T-helper 1 cell treated with Interleukin-12 subunit alpha and Interleukin-12 subunit beta and Interleukin-4 antibody, amounts not matched to agents 30 ng/mL and 1 ng/mL, for 36 hours (primary cell): ENCODE data around the gene MYO3B. TPM values are rescaled to one million over a fixed set of nuclear protein-coding genes. Genes with fewer than 3 reads are reported as not detected.
"Not testable (repeated sequence)": the region's sequence is repeated elsewhere in the genome, so short reads cannot be mapped to it uniquely, and the experiment has no call there.

Experiments used
- intact Hi-C: fragments of 100-400 bp; cut with micrococcal nuclease; formaldehyde crosslinking; loops from one replicate; pipeline ENCODE4 v1.15.1; 2024
- total RNA-seq: library from RNA; stranded (reverse); gene quantifications from 2 replicates; pipeline ENCODE4 v1.2.3, GENCODE V29; 2022

Gene MYO3B
- total RNA-seq, 1 donor from 2014 or later = 0.78 TPM

- intact Hi-C loops = no loop called here
These were observed 82.2 kb downstream of the MYO3B start for GRCh38 chr2:170260188-170260587.

- intact Hi-C loops = no loop called here
These were observed 83.6 kb downstream of the MYO3B start for GRCh38 chr2:170261566-170261965.

- intact Hi-C loops = no loop called here
These were observed 84.4 kb downstream of the MYO3B start for GRCh38 chr2:170262343-170262742.

GRCh38 chr2:170262806-170263205, 84.9 kb downstream of the MYO3B start:
- intact Hi-C loops = no loop called here

- intact Hi-C loops = not testable (repeated sequence)
These were observed 86.0 kb downstream of the MYO3B start for GRCh38 chr2:170263728-170264521.

- intact Hi-C loops = no loop called here
These were observed 86.5 kb downstream of the MYO3B start for GRCh38 chr2:170264522-170264860.

- intact Hi-C loops = no loop called here
These were observed 86.9 kb downstream of the MYO3B start for GRCh38 chr2:170264865-170265264.

GRCh38 chr2:170265321-170265720, 87.4 kb downstream of the MYO3B start:
- intact Hi-C loops = no loop called here

- intact Hi-C loops = no loop called here
These were observed 88.4 kb downstream of the MYO3B start for GRCh38 chr2:170266358-170266757.

GRCh38 chr2:170267071-170267470, 89.1 kb downstream of the MYO3B start:
- intact Hi-C loops = no loop called here

- intact Hi-C loops = no loop called here
These were observed 92.4 kb downstream of the MYO3B start for GRCh38 chr2:170270278-170270864.

GRCh38 chr2:170271340-170271739, 93.4 kb downstream of the MYO3B start:
- intact Hi-C loops = no loop called here

- intact Hi-C loops = no loop called here
These were observed 98.1 kb downstream of the MYO3B start for GRCh38 chr2:170276056-170276455.

- intact Hi-C loops = no loop called here
These were observed 99.1 kb downstream of the MYO3B start for GRCh38 chr2:170276925-170277629.

GRCh38 chr2:170277951-170278350, 100.0 kb downstream of the MYO3B start:
- intact Hi-C loops = no loop called here

GRCh38 chr2:170279615-170280014, 101.7 kb downstream of the MYO3B start:
- intact Hi-C loops = not testable (repeated sequence)

GRCh38 chr2:170282851-170283250, 104.9 kb downstream of the MYO3B start:
- intact Hi-C loops = no loop called here

- intact Hi-C loops = no loop called here
These were observed 106.3 kb downstream of the MYO3B start for GRCh38 chr2:170284205-170284604.

GRCh38 chr2:170288859-170289258, 110.9 kb downstream of the MYO3B start:
- intact Hi-C loops = no loop called here

GRCh38 chr2:170291474-170291873, 113.5 kb downstream of the MYO3B start:
- intact Hi-C loops = no loop called here

- intact Hi-C loops = no loop called here
These were observed 114.5 kb downstream of the MYO3B start for GRCh38 chr2:170292415-170292814.

GRCh38 chr2:170297496-170297895, 119.5 kb downstream of the MYO3B start:
- intact Hi-C loops = no loop called here
